D341Med (cell line): ENCODE measurements around the gene DOLPP1.

Experiments used
- DNase-seq: peaks from one replicate; pipeline ENCODE4 v3.0.0; 2012; ENCODE audit warnings: low spot score

Gene DOLPP1

GRCh38 chr9:129064499-129064908, 16.4 kb upstream of the DOLPP1 start:
- DNase-seq = no peak

GRCh38 chr9:129068110-129068509, 12.8 kb upstream of the DOLPP1 start:
- no peak for DNase-seq

GRCh38 chr9:129068990-129069861, 11.7 kb upstream of the DOLPP1 start:
- DNase-seq = no peak

- DNase-seq = no peak
Measured at GRCh38 chr9:129069862-129070641, 10.9 kb upstream of the DOLPP1 start.

- DNase-seq = no peak
Measured at GRCh38 chr9:129070696-129071525, 10.0 kb upstream of the DOLPP1 start.

GRCh38 chr9:129071526-129072126, 9.3 kb upstream of the DOLPP1 start:
- no peak for DNase-seq

- DNase-seq = no peak
Measured at GRCh38 chr9:129072171-129072570, 8.7 kb upstream of the DOLPP1 start.

- no peak for DNase-seq
Measured at GRCh38 chr9:129073404-129073803, 7.5 kb upstream of the DOLPP1 start.

- DNase-seq = no peak
Measured at GRCh38 chr9:129074106-129074505, 6.8 kb upstream of the DOLPP1 start.

- DNase-seq = no peak
Measured at GRCh38 chr9:129075996-129076639, 4.8 kb upstream of the DOLPP1 start.

GRCh38 chr9:129076640-129077037, 4.3 kb upstream of the DOLPP1 start:
- DNase-seq = no peak

- no peak for DNase-seq
Measured at GRCh38 chr9:129077236-129077635, 3.7 kb upstream of the DOLPP1 start.

- no peak for DNase-seq
Measured at GRCh38 chr9:129078691-129079503, 2.0 kb upstream of the DOLPP1 start.

- DNase-seq = no peak
Measured at GRCh38 chr9:129079829-129080228, 1.1 kb upstream of the DOLPP1 start.

GRCh38 chr9:129080298-129080600, 662 bp upstream of the DOLPP1 start:
- no peak for DNase-seq

GRCh38 chr9:129081388-129081904, 535 bp downstream of the DOLPP1 start:
- DNase-seq = no peak

GRCh38 chr9:129084087-129084486, 3.2 kb downstream of the DOLPP1 start:
- no peak for DNase-seq

- no peak for DNase-seq
Measured at GRCh38 chr9:129089246-129089645, 8.3 kb downstream of the DOLPP1 start.

GRCh38 chr9:129093602-129094386, 12.9 kb downstream of the DOLPP1 start:
- DNase-seq = peak; percentile 21
